ENCODE measurements around the gene UCHL3. TPM values are rescaled to one million over a fixed set of nuclear protein-coding genes. Genes with fewer than 3 reads are reported as not detected.

UCHL3 gene
- polyA plus RNA-seq, 1 donor (not counting 4 experiments of a cell fraction or from before 2014, with no cell fraction given): 134 TPM

GRCh38 chr13:75607447-75607846 lies 57.9 kb downstream of the UCHL3 start:
- Histone ChIP-seq H3K4me2 (ENCODE audit: control insufficient read depth, extremely low read depth, insufficient read depth, low read depth, low read length) (no peak overlapping the region), H3K4me1 (ENCODE audit: control insufficient read depth, extremely low read depth, insufficient read depth, low read length) (no peaks in the 10 kb centered on the region), H3K9ac (ENCODE audit: control insufficient read depth, extremely low read depth, insufficient read depth, low read length) (no peak overlapping the region), H3K79me2 (ENCODE audit: control insufficient read depth, insufficient read depth, low read length) (no peaks in the 10 kb centered on the region), H3K9me3 (ENCODE audit: control insufficient read depth, low read depth, low read length) (no peaks in the 10 kb centered on the region), H2AFZ (ENCODE audit: control insufficient read depth, low read length) (no peak overlapping the region), H4K20me1 (ENCODE audit: control insufficient read depth, extremely low read depth, insufficient read depth, low read length) (no peaks in the 10 kb centered on the region), H3K9me1 (ENCODE audit: control insufficient read depth, extremely low read depth, insufficient read depth, low read length) (no peaks in the 10 kb centered on the region), H3K4me3 (ENCODE audit: control insufficient read depth in 2 of 3, extremely low read depth in 1 of 3, insufficient read depth in 2 of 3, low read depth in 1 of 3, low read length in 3 of 3) (no peak overlapping the region), H3K36me3 (ENCODE audit: control insufficient read depth in 2 of 2, extremely low read depth in 1 of 2, insufficient read depth in 2 of 2, low read length in 2 of 2) (peaks cover 0 to 7% of the 10 kb centered on the region in 2 experiments), H3K27me3 (ENCODE audit: control insufficient read depth, extremely low read depth, insufficient read depth, low read length) (no peaks in the 10 kb centered on the region), H3K27ac (ENCODE audit: control insufficient read depth, insufficient read depth, low read length) (no peak overlapping the region)
- no peak for TF ChIP-seq EZH2 (IDR thresholded peaks at IDR 0.05; ENCODE audit: low read length)
- TF ChIP-seq, protein P1, sequence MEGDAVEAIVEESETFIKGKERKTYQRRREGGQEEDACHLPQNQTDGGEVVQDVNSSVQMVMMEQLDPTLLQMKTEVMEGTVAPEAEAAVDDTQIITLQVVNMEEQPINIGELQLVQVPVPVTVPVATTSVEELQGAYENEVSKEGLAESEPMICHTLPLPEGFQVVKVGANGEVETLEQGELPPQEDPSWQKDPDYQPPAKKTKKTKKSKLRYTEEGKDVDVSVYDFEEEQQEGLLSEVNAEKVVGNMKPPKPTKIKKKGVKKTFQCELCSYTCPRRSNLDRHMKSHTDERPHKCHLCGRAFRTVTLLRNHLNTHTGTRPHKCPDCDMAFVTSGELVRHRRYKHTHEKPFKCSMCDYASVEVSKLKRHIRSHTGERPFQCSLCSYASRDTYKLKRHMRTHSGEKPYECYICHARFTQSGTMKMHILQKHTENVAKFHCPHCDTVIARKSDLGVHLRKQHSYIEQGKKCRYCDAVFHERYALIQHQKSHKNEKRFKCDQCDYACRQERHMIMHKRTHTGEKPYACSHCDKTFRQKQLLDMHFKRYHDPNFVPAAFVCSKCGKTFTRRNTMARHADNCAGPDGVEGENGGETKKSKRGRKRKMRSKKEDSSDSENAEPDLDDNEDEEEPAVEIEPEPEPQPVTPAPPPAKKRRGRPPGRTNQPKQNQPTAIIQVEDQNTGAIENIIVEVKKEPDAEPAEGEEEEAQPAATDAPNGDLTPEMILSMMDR (optimal IDR thresholded peaks at IDR 0.05 in 1 of 3, IDR thresholded peaks at IDR 0.05 in 1 of 3, conservative IDR thresholded peaks at IDR 0.05 in 1 of 3; ENCODE audit: extremely low read depth in 1 of 3, insufficient read depth in 2 of 3, low read length in 3 of 3): no peak
- no peak for DNase-seq (ENCODE audit: low read depth, low spot score)
- dilution Hi-C loops (cut with MboI; ENCODE audit: extremely low pct_ligation_motif_present, low sequenced_read_pairs): no loop called here
- FAIRE-seq: no peak

DNA sequence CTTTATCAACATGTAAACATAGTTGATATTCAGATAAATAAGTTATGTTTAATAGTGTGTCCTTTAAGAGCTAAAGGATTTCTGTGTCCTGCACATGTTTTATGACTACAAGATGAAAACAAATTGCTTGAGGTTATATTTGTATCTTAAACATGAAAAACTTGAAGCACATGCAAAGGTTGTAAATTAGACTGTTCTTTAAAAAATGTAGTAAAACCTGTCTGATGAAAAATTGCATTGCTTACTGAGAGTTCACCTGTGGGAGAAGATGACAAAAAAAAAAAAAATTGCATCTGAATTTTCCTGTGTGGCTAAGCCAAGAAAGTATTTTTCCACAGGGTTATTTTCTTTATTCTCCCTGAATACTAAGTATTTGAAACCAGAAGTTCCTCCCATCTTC lies 60.9 kb downstream of the UCHL3 start:
- Histone ChIP-seq H3K9me3 (ENCODE audit: control insufficient read depth, low read depth, low read length) (no peaks in the 10 kb centered on the region), H3K9me1 (ENCODE audit: control insufficient read depth, extremely low read depth, insufficient read depth, low read length) (no peaks in the 10 kb centered on the region), H3K9ac (ENCODE audit: control insufficient read depth, extremely low read depth, insufficient read depth, low read length) (no peak overlapping the region), H3K27me3 (ENCODE audit: control insufficient read depth, extremely low read depth, insufficient read depth, low read length) (no peaks in the 10 kb centered on the region), H3K4me3 (ENCODE audit: control insufficient read depth in 2 of 3, extremely low read depth in 1 of 3, insufficient read depth in 2 of 3, low read depth in 1 of 3, low read length in 3 of 3) (no peak overlapping the region), H2AFZ (ENCODE audit: control insufficient read depth, low read length) (no peak overlapping the region), H3K4me1 (ENCODE audit: control insufficient read depth, extremely low read depth, insufficient read depth, low read length) (no peaks in the 10 kb centered on the region), H3K36me3 (ENCODE audit: control insufficient read depth in 2 of 2, extremely low read depth in 1 of 2, insufficient read depth in 2 of 2, low read length in 2 of 2) (peaks cover 0 to 4% of the 10 kb centered on the region in 2 experiments), H4K20me1 (ENCODE audit: control insufficient read depth, extremely low read depth, insufficient read depth, low read length) (no peaks in the 10 kb centered on the region), H3K79me2 (ENCODE audit: control insufficient read depth, insufficient read depth, low read length) (no peaks in the 10 kb centered on the region), H3K4me2 (ENCODE audit: control insufficient read depth, extremely low read depth, insufficient read depth, low read depth, low read length) (no peak overlapping the region), H3K27ac (ENCODE audit: control insufficient read depth, insufficient read depth, low read length) (no peak overlapping the region)
- FAIRE-seq (no peak), DNase-seq (ENCODE audit: low read depth, low spot score) (no peak)
- no peak for TF ChIP-seq EZH2 (IDR thresholded peaks at IDR 0.05; ENCODE audit: low read length)
- TF ChIP-seq, protein P1 (optimal IDR thresholded peaks at IDR 0.05 in 1 of 3, IDR thresholded peaks at IDR 0.05 in 1 of 3, conservative IDR thresholded peaks at IDR 0.05 in 1 of 3; ENCODE audit: extremely low read depth in 1 of 3, insufficient read depth in 2 of 3, low read length in 3 of 3): no peak
- dilution Hi-C loops (cut with MboI; ENCODE audit: extremely low pct_ligation_motif_present, low sequenced_read_pairs): no loop called here

Measured in keratinocyte (primary cell).